ENCODE data around the gene RPL22. TPM values are rescaled to one million over a fixed set of nuclear protein-coding genes. Genes with fewer than 3 reads are reported as not detected.

RPL22 gene
- total and polyA plus RNA-seq, 2 of the 4 experiments (the other 2 are of a cell fraction): 26.2 to 131 TPM

- Histone ChIP-seq H3K9ac (ENCODE audit: low read depth, low read length) (no peak overlapping the region), H3K4me1 (ENCODE audit: control insufficient read depth, insufficient read depth, low read length) (peaks cover 5% of the 10 kb centered on the region; the same call in 1 of the 2 replicates), H2BK15ac (ENCODE audit: low read depth, low read length) (no peak overlapping the region), H2BK120ac (ENCODE audit: low read depth, low read length) (no peak overlapping the region), H3K79me1 (ENCODE audit: low read depth in 1 of 2, low read length in 2 of 2) (no peaks in the 10 kb centered on the region), H3K4ac (ENCODE audit: low read depth, low read length) (no peak overlapping the region), H3K27me3 (ENCODE audit: control insufficient read depth, insufficient read depth, low read length) (no peaks in the 10 kb centered on the region), H2BK20ac (ENCODE audit: low read depth, low read length) (no peak overlapping the region), H3K18ac (ENCODE audit: low read depth, low read length) (no peak overlapping the region), H3K36me3 (ENCODE audit: control insufficient read depth, insufficient read depth, low read length) (no peaks in the 10 kb centered on the region), H2BK5ac (ENCODE audit: low read depth, low read length, poor library complexity, severe bottlenecking) (no peak overlapping the region), H3K27ac (ENCODE audit: insufficient read depth, low read length) (no peak overlapping the region), H2AFZ (replicated peaks; ENCODE audit: low read length, poor library complexity) (no peak overlapping the region), H3K9me1 (ENCODE audit: insufficient read depth, low read length) (no peaks in the 10 kb centered on the region), H4K5ac (ENCODE audit: low read depth, low read length) (no peak overlapping the region), H3K56ac (ENCODE audit: extremely low read depth, insufficient read depth, low read length) (no peak overlapping the region), H4K91ac (ENCODE audit: insufficient read depth, low read depth, low read length) (no peak overlapping the region), H2AK5ac (ENCODE audit: low read depth, low read length) (no peak overlapping the region), H3K4me2 (ENCODE audit: low read depth, low read length) (no peak overlapping the region), H4K8ac (ENCODE audit: low read depth in 2 of 2, low read length in 2 of 2) (no peak overlapping the region), H3K23ac (ENCODE audit: low read depth, low read length) (no peak overlapping the region), H3K9me3 (ENCODE audit: control insufficient read depth, insufficient read depth, low read length) (no peaks in the 10 kb centered on the region), H2AK9ac (replicated peaks; ENCODE audit: low read depth, low read length, poor library complexity) (no peak overlapping the region), H3K14ac (replicated peaks; ENCODE audit: low read depth, low read length) (no peak overlapping the region), H4K20me1 (ENCODE audit: insufficient read depth, low read length) (no peaks in the 10 kb centered on the region; the same call in 1 of the 2 replicates), H3K4me3 (ENCODE audit: insufficient read depth, low read depth, low read length) (no peak overlapping the region)
- DNase-seq: no peak
- in situ Hi-C loops (cut with MboI; ENCODE audit: low sequenced_read_pairs): no loop called here
- no peak for ATAC-seq (ENCODE audit: low read depth)
- CTCF ChIA-PET: no interaction called here
- intact Hi-C loops (cut with micrococcal nuclease): no loop called here
- dilution Hi-C loops (cut with HindIII; ENCODE audit: low sequenced_read_pairs, unreplicated experiment): no loop called here
- POLR2A ChIA-PET (ENCODE audit: unreplicated experiment): no interaction called here
- 87% methylated on average over 4 of the region's 20 CpGs; no CpG with 5 or more reads in 1 of the 2 experiments for WGBS, 2 experiments (ENCODE audit: extremely low coverage in 2 of 2, insufficient read length in 1 of 2)
- TF ChIP-seq CTCF (conservative IDR thresholded peaks at IDR 0.05; ENCODE audit: low read depth, low read length) (no peak), BHLHE40 (IDR thresholded peaks at IDR 0.05; ENCODE audit: low read depth, low read length) (no peak), POLR2A (IDR thresholded peaks at IDR 0.05; ENCODE audit: low read depth, low read length) (no peak), RAD21 (IDR thresholded peaks at IDR 0.05; ENCODE audit: low read length) (no peak), USF2 (IDR thresholded peaks at IDR 0.05; ENCODE audit: low read depth, low read length) (no peak), MAFK (IDR thresholded peaks at IDR 0.05; ENCODE audit: low read depth, low read length) (no peak), MAZ (IDR thresholded peaks at IDR 0.05; ENCODE audit: borderline replicate concordance, low read depth, low read length) (no peak), NFE2L2 (IDR thresholded peaks at IDR 0.05; ENCODE audit: low read depth, low read length) (no peak), FOS (IDR thresholded peaks at IDR 0.05; ENCODE audit: low read depth, low read length) (no peak), MXI1 (IDR thresholded peaks at IDR 0.05; ENCODE audit: borderline replicate concordance, low read depth, low read length) (no peak), CHD1 (IDR thresholded peaks at IDR 0.05; ENCODE audit: low read depth, low read length) (no peak)
- no TSS peak for BruUV-seq (replicated peaks)
Measured at GRCh38 chr1:6212193-6212959, 13.0 kb upstream of the RPL22 start.

All from IMR-90 (cell line).